Ishikawa (cell line): ENCODE data around the gene HLCS.

Experiments
- CREB1 ChIP-seq: IDR thresholded peaks from 2 replicates; pipeline ENCODE4 v1.6.1; 2012; ENCODE audit warnings: low read depth
- EP300 ChIP-seq: IDR thresholded peaks from 2 replicates; pipeline ENCODE4 v1.6.1; 2012; ENCODE audit warnings: borderline replicate concordance
- RAD21 ChIP-seq: IDR thresholded peaks from 2 replicates; pipeline ENCODE4 v1.6.1; 2012; ENCODE audit warnings: low read depth
- TF ChIP-seq, protein P1 (sequence below): IDR thresholded peaks from 2 replicates; pipeline ENCODE4 v1.6.1; 2012

DNA sequence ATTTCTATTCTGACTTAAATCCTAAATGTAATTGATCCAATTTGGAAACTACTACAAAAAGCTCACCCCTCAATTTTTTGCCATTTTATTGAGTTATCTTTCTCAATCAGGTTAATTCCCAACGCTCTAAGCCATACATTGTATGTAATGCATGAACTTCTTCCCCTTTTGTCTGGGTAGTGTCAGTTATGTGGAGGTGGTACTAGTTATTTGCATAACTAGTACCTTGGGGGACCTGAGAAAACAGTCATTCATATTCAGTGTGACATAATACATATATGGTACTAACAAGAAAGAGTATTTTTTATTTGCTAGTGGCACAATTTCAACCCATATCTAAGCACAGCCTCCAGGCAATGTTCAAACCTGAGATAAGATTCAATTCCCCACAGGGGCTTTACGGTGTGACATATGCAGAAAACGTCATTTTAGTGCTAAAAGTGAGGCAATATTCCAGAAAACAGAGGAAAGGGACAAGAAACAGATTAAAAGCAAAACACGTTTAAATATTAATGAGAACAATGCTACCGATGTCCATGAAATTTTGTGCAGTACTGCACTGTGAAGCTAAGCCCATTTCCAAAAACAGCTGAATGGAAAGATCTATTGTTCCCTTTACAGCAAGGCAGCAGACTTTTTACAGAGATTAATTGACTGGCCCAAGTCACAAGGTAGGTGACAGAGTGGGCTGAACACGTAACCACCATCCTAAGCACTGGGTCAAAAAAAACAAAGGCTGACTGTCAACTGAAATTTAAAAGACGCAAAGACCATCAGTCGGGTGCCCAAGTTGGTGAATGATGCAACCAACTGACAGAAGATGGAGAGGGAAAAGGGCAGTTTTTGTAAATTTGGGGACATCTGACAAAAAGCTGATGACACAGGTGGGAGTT lies 1.4 kb downstream of the HLCS start:
- TF ChIP-seq RAD21, result no peak
- TF ChIP-seq, protein P1, sequence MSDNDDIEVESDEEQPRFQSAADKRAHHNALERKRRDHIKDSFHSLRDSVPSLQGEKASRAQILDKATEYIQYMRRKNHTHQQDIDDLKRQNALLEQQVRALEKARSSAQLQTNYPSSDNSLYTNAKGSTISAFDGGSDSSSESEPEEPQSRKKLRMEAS, result no peak
- no peak for TF ChIP-seq EP300
- TF ChIP-seq CREB1, result no peak
